HepG2 (cell line): ENCODE measurements around the gene FHIT. TPM values are rescaled to one million over a fixed set of nuclear protein-coding genes. Genes with fewer than 3 reads are reported as not detected.

Experiments
- ATAC-seq: fragments of 200-7000 bp; cut with Tn5 transposase; 3 replicates; pipeline ENCODE4 v1.9.1; 2020; ENCODE audit warnings: mild to moderate bottlenecking, moderate library complexity
- BruUV-seq: library from RNA; stranded (reverse); fragments of 400-500 nt; replicated peaks from 2 replicates; lab custom pipeline; 2021; lab: Mats Ljungman, UMichigan
- CTCF ChIA-PET: fragments of 300-600 bp; formaldehyde crosslinking; extraction: SDS; loops from one replicate; lab custom pipeline; 2021; ENCODE audit warnings: low total read pairs, inconsistent platforms, low intra/inter-chr PET ratio; lab: Yijun Ruan, JAX
- POLR2A ChIA-PET: fragments of 350-600 bp; sonication (Branson Sonifier 250); formaldehyde crosslinking; loops from one replicate; lab custom pipeline; 2020; ENCODE audit warnings: antibody characterized with exemption, inconsistent platforms; lab: Yijun Ruan, JAX
- DNase-seq: peaks from one replicate; pipeline ENCODE4 v3.0.0-alpha.2; 2015; ENCODE audit warnings: low spot score
- FAIRE-seq: peaks from 3 replicates; lab custom pipeline; 2011; peaks lifted over from hg19 to GRCh38; lab: Jason Lieb, UNC
- H2AFZ ChIP-seq: one replicate; pipeline ENCODE4 v1.6.1; 2011; ENCODE audit warnings: low read length, inconsistent platforms
- H3K27ac ChIP-seq: fragments of 300-600 bp; 3 replicates; pipeline ENCODE4 v1.8.0; 2011; ENCODE audit warnings: mixed run types, mild to moderate bottlenecking, mixed read lengths, low read length, inconsistent platforms; ENCODE audit not compliant: insufficient read depth; ENCODE audit errors: extremely low read length
- H3K27me3 ChIP-seq, 2 experiments: fragments of 200-600 bp in 1 of 2; 2 replicates in 1 of 2; 3 replicates in 1 of 2; pipeline versions ENCODE4 v1.6.0 to v1.8.0; 2011; ENCODE audit warnings: low read length in 2 of 2, mild to moderate bottlenecking in 2 of 2, moderate library complexity in 2 of 2, inconsistent platforms in 1 of 2; ENCODE audit not compliant: insufficient read depth in 2 of 2, control insufficient read depth in 1 of 2
- H3K36me3 ChIP-seq, 2 experiments: fragments of 200-600 bp in 1 of 2; replicated peaks in 1 of 2; 2 replicates in 1 of 2; 3 replicates in 1 of 2; pipeline versions ENCODE4 v1.5.1 to v1.8.0; 2011; ENCODE audit warnings: low read length in 2 of 2, inconsistent platforms in 1 of 2; ENCODE audit not compliant: insufficient read depth in 2 of 2, control insufficient read depth in 1 of 2
- H3K4me1 ChIP-seq: 2 replicates; pipeline ENCODE4 v1.5.1; 2012; ENCODE audit warnings: low read length, inconsistent platforms; ENCODE audit not compliant: insufficient read depth
- H3K4me2 ChIP-seq: 2 replicates; pipeline ENCODE4 v1.6.0; 2011; ENCODE audit warnings: low read depth, low read length, inconsistent platforms
- H3K4me3 ChIP-seq, 3 experiments: fragments of 200-600 bp in 1 of 3; sonication (generic), shearing (Covaris generic) in 1 of 3; replicated peaks in 1 of 3; 2 replicates each; pipeline ENCODE4 v1.5.1; 2011 to 2016; ENCODE audit warnings: low read length in 3 of 3, inconsistent platforms in 2 of 3, low read depth in 2 of 3, mild to moderate bottlenecking in 2 of 3, control low read depth in 1 of 3, mixed read lengths in 1 of 3; ENCODE audit not compliant: insufficient read depth in 1 of 3
- H3K79me2 ChIP-seq: one replicate; pipeline ENCODE4 v1.6.1; 2011; ENCODE audit warnings: low read length, inconsistent platforms; ENCODE audit not compliant: insufficient read depth
- H3K9ac ChIP-seq: 2 replicates; pipeline ENCODE4 v1.6.0; 2011; ENCODE audit warnings: mild to moderate bottlenecking, low read depth, low read length, inconsistent platforms; ENCODE audit not compliant: insufficient read depth
- H3K9me3 ChIP-seq: 2 replicates; pipeline ENCODE4 v1.5.1; 2012; ENCODE audit warnings: mild to moderate bottlenecking, low read length
- H4K20me1 ChIP-seq: 2 replicates; pipeline ENCODE4 v1.6.0; 2011; ENCODE audit warnings: inconsistent platforms, mild to moderate bottlenecking, low read length, moderate library complexity; ENCODE audit not compliant: insufficient read depth
- AGO2 ChIP-seq: fragments of 200-400 bp; formaldehyde crosslinking; optimal IDR thresholded peaks from 2 replicates; pipeline ENCODE3; 2017; ENCODE audit warnings: mild to moderate bottlenecking, low read depth, low read length, moderate library complexity
- CENPX ChIP-seq: sonication (generic); formaldehyde crosslinking; IDR thresholded peaks from 2 replicates; pipeline ENCODE4 v1.9.0; 2021; ENCODE audit warnings: mild to moderate bottlenecking, missing genetic modification reagents, moderate library complexity
- CREBL2 ChIP-seq: sonication (generic); formaldehyde crosslinking; IDR thresholded peaks from 2 replicates; pipeline ENCODE4 v1.8.1; 2023; ENCODE audit warnings: missing genetic modification reagents, mild to moderate bottlenecking, borderline replicate concordance
- GZF1 ChIP-seq: sonication (generic); formaldehyde crosslinking; IDR thresholded peaks from 2 replicates; pipeline ENCODE4 v1.5.1; 2020; ENCODE audit warnings: mild to moderate bottlenecking, missing genetic modification reagents
- HOXA5 ChIP-seq: sonication (generic); formaldehyde crosslinking; IDR thresholded peaks from 2 replicates; pipeline ENCODE4 v1.4.0; 2020; ENCODE audit warnings: missing genetic modification reagents
- KDM2A ChIP-seq: sonication (generic); formaldehyde crosslinking; IDR thresholded peaks from 2 replicates; pipeline ENCODE4 v1.4.0; 2020; ENCODE audit warnings: low read depth, missing genetic modification reagents, borderline replicate concordance
- MATR3 ChIP-seq: sonication (generic); formaldehyde crosslinking; IDR thresholded peaks from 2 replicates; pipeline ENCODE4 v1.4.0; 2020; ENCODE audit warnings: missing genetic modification reagents
- RFX5 ChIP-seq: IDR thresholded peaks from 2 replicates; pipeline ENCODE4 v1.6.1; 2011; ENCODE audit warnings: low read depth, low read length, improper control_type of control experiment
- RXRA ChIP-seq: sonication (generic); formaldehyde crosslinking; IDR thresholded peaks from 2 replicates; pipeline ENCODE4 v1.5.1; 2020; ENCODE audit warnings: missing genetic modification reagents
- STAT5B ChIP-seq: sonication (generic); formaldehyde crosslinking; IDR thresholded peaks from 2 replicates; pipeline ENCODE4 v1.4.0; 2020; ENCODE audit warnings: missing genetic modification reagents
- ZBTB1 ChIP-seq: sonication (generic); formaldehyde crosslinking; IDR thresholded peaks from 2 replicates; pipeline ENCODE4 v1.4.0; 2020; ENCODE audit warnings: missing genetic modification reagents, borderline replicate concordance
- ZNF101 ChIP-seq: sonication (generic); formaldehyde crosslinking; IDR thresholded peaks from 2 replicates; pipeline ENCODE4 v1.4.0; 2020; ENCODE audit warnings: mild to moderate bottlenecking, low read depth, missing genetic modification reagents, borderline replicate concordance
- ZNF20 ChIP-seq: sonication (generic); formaldehyde crosslinking; IDR thresholded peaks from 2 replicates; pipeline ENCODE4 v1.4.0; 2020; ENCODE audit warnings: mild to moderate bottlenecking, moderate library complexity, missing genetic modification reagents
- ZNF484 ChIP-seq: sonication (generic); formaldehyde crosslinking; IDR thresholded peaks from 2 replicates; pipeline ENCODE4 v1.5.1; 2020; ENCODE audit warnings: mild to moderate bottlenecking, low read depth, missing genetic modification reagents, borderline replicate concordance
- ZNF501 ChIP-seq: sonication (generic); formaldehyde crosslinking; IDR thresholded peaks from 2 replicates; pipeline ENCODE4 v1.5.1; 2020; ENCODE audit warnings: mild to moderate bottlenecking, moderate library complexity, missing genetic modification reagents
- ZNF546 ChIP-seq: sonication (generic); formaldehyde crosslinking; conservative IDR thresholded peaks from 2 replicates; pipeline ENCODE4 v1.8.1; 2023; ENCODE audit warnings: mild to moderate bottlenecking, missing genetic modification reagents
- ZNF562 ChIP-seq: sonication (generic); formaldehyde crosslinking; IDR thresholded peaks from 2 replicates; pipeline ENCODE4 v1.8.0; 2022; ENCODE audit warnings: missing genetic modification reagents, borderline replicate concordance
- ZNF704 ChIP-seq: sonication (generic); formaldehyde crosslinking; IDR thresholded peaks from 2 replicates; pipeline ENCODE4 v1.8.1; 2023; ENCODE audit warnings: mild to moderate bottlenecking, inconsistent platforms, moderate library complexity, missing genetic modification reagents, borderline replicate concordance
- ZNF770 ChIP-seq: sonication (generic); formaldehyde crosslinking; IDR thresholded peaks from 2 replicates; pipeline ENCODE4 v1.5.0; 2020; ENCODE audit warnings: mild to moderate bottlenecking, missing genetic modification reagents
- ZSCAN31 ChIP-seq: sonication (generic); formaldehyde crosslinking; IDR thresholded peaks from 2 replicates; pipeline ENCODE4 v1.5.0; 2020; ENCODE audit warnings: low read depth, mild to moderate bottlenecking, missing genetic modification reagents
- WGBS: methylation state at CpG from one replicate; pipeline ENCODE4 v1.1.6; 2017; ENCODE audit warnings: low lambda C conversion rate; 5-methylcytosine and 5-hydroxymethylcytosine counted together
- in situ Hi-C: cut with HindIII; loops from 2 replicates; pipeline ENCODE4 v1.10.0; 2017; ENCODE audit warnings: low pct_unique_long_range_greater_than_20kb; ENCODE audit not compliant: extremely low pct_ligation_motif_present
- intact Hi-C: fragments of 100-400 bp; cut with micrococcal nuclease; formaldehyde crosslinking; loops from one replicate; pipeline ENCODE4 v1.10.0; 2022; ENCODE audit not compliant: unreplicated experiment
- polyA plus RNA-seq, 8 experiments: library from polyadenylated mRNA; depleted of rRNA in 3 of 8; stranded (reverse) in 7 of 8; unstranded in 1 of 8; fragments of >200 nt; fragmentation: Illumina TruSeq in 4 of 8; extraction: Trizol in 4 of 8; gene quantifications; 2 replicates each; pipeline versions ENCODE4 v1.2.1 to v1.2.3, GENCODE V29; 2011 to 2016; ENCODE audit warnings: low read depth in 4 of 8, missing spikeins in 1 of 8, mixed read lengths in 1 of 8; ENCODE audit not compliant: insufficient read depth in 1 of 8
- total RNA-seq, 5 experiments: library from RNA; depleted of rRNA; stranded (reverse); fragments of >200 nt; fragmentation: Illumina TruSeq; extraction: Trizol; gene quantifications; 2 replicates each; pipeline ENCODE4 v1.2.3, GENCODE V29; 2016; ENCODE audit warnings: low read depth in 1 of 5

FHIT gene
- total and polyA plus RNA-seq, 2 of the 13 experiments (the other 11 are each of a cell fraction or from before 2014, with no cell fraction given): 4.0 to 4.6 TPM

GRCh38 chr3:59731943-59732342 lies 1519.3 kb downstream of the FHIT start:
- no peak for ATAC-seq
- no peaks in the 10 kb centered on the region for H3K36me3 ChIP-seq
- DNase-seq: no peak
- no peaks in the 10 kb centered on the region for H4K20me1 ChIP-seq
- WGBS: 24% methylated on average over 5 of the region's 5 CpGs
- in situ Hi-C loops: no loop called here
- BruUV-seq: no TSS peak
- no peak overlapping the region for H3K4me2 ChIP-seq
- no peak overlapping the region for H3K9ac ChIP-seq
- H3K79me2 ChIP-seq: no peaks in the 10 kb centered on the region
- no peak for FAIRE-seq
- intact Hi-C loops: no loop called here
- POLR2A ChIA-PET: no interaction called here
- no peaks in the 10 kb centered on the region for H3K9me3 ChIP-seq
- H3K27me3 ChIP-seq: no peaks in the 10 kb centered on the region
- H3K4me1 ChIP-seq: no peaks in the 10 kb centered on the region
- TF ChIP-seq ZNF484 (no peak), CENPX (CRISPR knock-in tag) (no peak), RFX5 (no peak), STAT5B (CRISPR knock-in tag) (no peak), ZNF704 (no peak), ZNF546 (CRISPR knock-in tag) (no peak), MATR3 (CRISPR knock-in tag) (no peak), GZF1 (no peak), AGO2 (no peak), ZNF20 (no peak), HOXA5 (CRISPR knock-in tag) (no peak), ZSCAN31 (CRISPR knock-in tag) (no peak), ZNF501 (CRISPR knock-in tag) (no peak), ZNF562 (CRISPR knock-in tag) (no peak), ZNF101 (CRISPR knock-in tag) (no peak), KDM2A (no peak), RXRA (CRISPR knock-in tag) (no peak), ZBTB1 (CRISPR knock-in tag) (no peak), ZNF770 (CRISPR knock-in tag) (no peak), CREBL2 (CRISPR knock-in tag) (no peak)
- CTCF ChIA-PET: no interaction called here
- H3K27ac ChIP-seq: no peak overlapping the region
- H3K4me3 ChIP-seq: no peak overlapping the region
- no peak overlapping the region for H2AFZ ChIP-seq
